DND-41 (cell line): ENCODE measurements around the gene RIOK2.
"Not testable (repeated sequence)": the region's sequence is repeated elsewhere in the genome, so short reads cannot be mapped to it uniquely, and the experiment has no call there.

ENCODE experiments used
- ATAC-seq: fragments of 200-7000 bp; cut with Tn5 transposase; 3 replicates; pipeline ENCODE4 v1.9.1; 2021; ENCODE audit warnings: low read depth; ENCODE audit not compliant: insufficient read depth
- DNase-seq: peaks from one replicate; pipeline ENCODE4 v3.0.0-alpha.2; 2020
- H2AFZ ChIP-seq: 2 replicates; pipeline ENCODE4 v1.6.0; 2012; ENCODE audit warnings: low read depth, low read length
- H3K27ac ChIP-seq: 2 replicates; pipeline ENCODE4 v1.5.1; 2012; ENCODE audit warnings: low read length, inconsistent platforms
- H3K27me3 ChIP-seq: fragments of 200-600 bp; sonication (generic); 2 replicates; pipeline ENCODE4 v1.6.0; 2012; ENCODE audit warnings: low read length, mild to moderate bottlenecking, inconsistent platforms; ENCODE audit not compliant: insufficient read depth, poor library complexity
- H3K36me3 ChIP-seq: 2 replicates; pipeline ENCODE4 v1.5.1; 2012; ENCODE audit warnings: low read length, inconsistent platforms; ENCODE audit not compliant: insufficient read depth
- H3K4me1 ChIP-seq: 2 replicates; pipeline ENCODE4 v1.5.1; 2012; ENCODE audit warnings: mild to moderate bottlenecking, low read length; ENCODE audit not compliant: insufficient read depth
- H3K4me2 ChIP-seq: 2 replicates; pipeline ENCODE4 v1.6.0; 2012; ENCODE audit warnings: mild to moderate bottlenecking, moderate library complexity, low read length, inconsistent platforms; ENCODE audit not compliant: insufficient read depth
- H3K4me3 ChIP-seq, 2 experiments: fragments of 200-600 bp in 1 of 2; shearing (Covaris generic) in 1 of 2; 2 replicates each; pipeline ENCODE4 v1.5.1; 2012 to 2016; ENCODE audit warnings: inconsistent platforms in 2 of 2, low read length in 2 of 2, mild to moderate bottlenecking in 2 of 2, low read depth in 1 of 2, moderate library complexity in 1 of 2
- H3K79me2 ChIP-seq: 2 replicates; pipeline ENCODE4 v1.6.0; 2012; ENCODE audit warnings: low read length, inconsistent platforms; ENCODE audit not compliant: insufficient read depth
- H3K9ac ChIP-seq: 2 replicates; pipeline ENCODE4 v1.6.0; 2012; ENCODE audit warnings: low read depth, mild to moderate bottlenecking, inconsistent platforms, low read length, moderate library complexity
- H3K9me3 ChIP-seq: 2 replicates; pipeline ENCODE4 v1.5.1; 2012; ENCODE audit warnings: low read length, moderate library complexity, mild to moderate bottlenecking, inconsistent platforms; ENCODE audit not compliant: insufficient read depth, severe bottlenecking
- H4K20me1 ChIP-seq: 2 replicates; pipeline ENCODE4 v1.6.0; 2012; ENCODE audit warnings: low read length; ENCODE audit not compliant: insufficient read depth
- EZH2 ChIP-seq: IDR thresholded peaks from 3 replicates; pipeline ENCODE4 v1.6.1; 2012; ENCODE audit warnings: borderline replicate concordance, low read depth, mild to moderate bottlenecking, moderate library complexity, low read length, inconsistent platforms; ENCODE audit not compliant: severe bottlenecking
- TF ChIP-seq, protein P1 (sequence below): IDR thresholded peaks from 2 replicates; pipeline ENCODE4 v1.5.1; 2012; ENCODE audit warnings: borderline replicate concordance, low read length, moderate library complexity, mild to moderate bottlenecking; ENCODE audit not compliant: poor library complexity, severe bottlenecking; ENCODE audit errors: extremely low read depth

RIOK2 gene

DNA sequence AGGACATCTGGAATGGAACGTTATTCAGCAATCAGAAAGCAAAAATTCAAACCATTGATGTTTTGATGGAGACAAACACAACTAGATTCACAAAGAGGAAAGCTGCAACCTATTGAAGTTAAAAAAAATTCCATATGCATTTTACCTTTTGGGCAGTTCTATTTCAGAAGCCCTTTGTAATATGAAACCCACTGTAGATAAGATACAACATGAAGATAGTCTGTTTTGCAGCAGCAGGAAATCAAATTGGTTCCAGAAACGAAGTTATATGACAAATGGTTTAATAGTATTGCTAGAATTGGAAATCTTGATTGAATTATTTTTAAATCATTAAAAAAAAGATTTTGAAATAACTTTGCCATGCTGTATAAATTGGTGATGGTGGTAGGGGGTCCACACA lies 41.5 kb downstream of the RIOK2 start:
- no peak overlapping the region for H3K27ac ChIP-seq
- H2AFZ ChIP-seq = no peak overlapping the region
- H3K27me3 ChIP-seq = no peaks in the 10 kb centered on the region
- H3K4me2 ChIP-seq = no peak overlapping the region
- ATAC-seq (no peak), DNase-seq (no peak)
- H3K4me1 ChIP-seq = 0 out of 2 replicates have a peak, but pooled peaks cover 3% of the 10 kb centered on the region
- no peaks in the 10 kb centered on the region for H3K79me2 ChIP-seq
- H3K9me3 ChIP-seq = no peaks in the 10 kb centered on the region
- no peaks in the 10 kb centered on the region for H3K36me3 ChIP-seq
- TF ChIP-seq, protein P1, sequence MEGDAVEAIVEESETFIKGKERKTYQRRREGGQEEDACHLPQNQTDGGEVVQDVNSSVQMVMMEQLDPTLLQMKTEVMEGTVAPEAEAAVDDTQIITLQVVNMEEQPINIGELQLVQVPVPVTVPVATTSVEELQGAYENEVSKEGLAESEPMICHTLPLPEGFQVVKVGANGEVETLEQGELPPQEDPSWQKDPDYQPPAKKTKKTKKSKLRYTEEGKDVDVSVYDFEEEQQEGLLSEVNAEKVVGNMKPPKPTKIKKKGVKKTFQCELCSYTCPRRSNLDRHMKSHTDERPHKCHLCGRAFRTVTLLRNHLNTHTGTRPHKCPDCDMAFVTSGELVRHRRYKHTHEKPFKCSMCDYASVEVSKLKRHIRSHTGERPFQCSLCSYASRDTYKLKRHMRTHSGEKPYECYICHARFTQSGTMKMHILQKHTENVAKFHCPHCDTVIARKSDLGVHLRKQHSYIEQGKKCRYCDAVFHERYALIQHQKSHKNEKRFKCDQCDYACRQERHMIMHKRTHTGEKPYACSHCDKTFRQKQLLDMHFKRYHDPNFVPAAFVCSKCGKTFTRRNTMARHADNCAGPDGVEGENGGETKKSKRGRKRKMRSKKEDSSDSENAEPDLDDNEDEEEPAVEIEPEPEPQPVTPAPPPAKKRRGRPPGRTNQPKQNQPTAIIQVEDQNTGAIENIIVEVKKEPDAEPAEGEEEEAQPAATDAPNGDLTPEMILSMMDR = no peak
- no peak for TF ChIP-seq EZH2
- no peak overlapping the region for H3K9ac ChIP-seq
- H3K4me3 ChIP-seq = no peak overlapping the region
- no peaks in the 10 kb centered on the region for H4K20me1 ChIP-seq

DNA sequence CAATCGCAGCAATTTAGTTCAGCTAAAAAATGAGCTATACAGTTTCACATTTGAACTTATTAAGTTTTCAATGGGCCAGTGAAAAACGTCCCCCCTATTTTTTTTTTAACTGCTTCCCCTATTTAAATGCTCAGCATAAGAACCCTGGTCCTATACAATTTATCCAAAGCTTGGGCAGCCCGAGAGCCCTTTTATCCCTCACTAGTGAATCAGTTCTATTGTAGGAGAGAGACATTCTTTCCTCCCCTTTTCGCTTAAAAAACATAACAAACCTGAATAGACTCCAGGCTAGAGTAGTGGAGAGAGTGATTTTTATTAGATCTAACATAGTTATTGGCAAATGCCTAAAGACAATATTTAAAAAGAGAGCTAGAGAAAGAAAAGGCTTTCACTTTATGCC lies 42.0 kb downstream of the RIOK2 start:
- Histone ChIP-seq H3K9ac (no peak overlapping the region), H3K27ac (no peak overlapping the region), H3K79me2 (no peaks in the 10 kb centered on the region), H3K4me3 (no peak overlapping the region), H3K27me3 (no peaks in the 10 kb centered on the region), H2AFZ (no peak overlapping the region), H4K20me1 (no peaks in the 10 kb centered on the region), H3K4me2 (no peak overlapping the region), H3K36me3 (no peaks in the 10 kb centered on the region), H3K9me3 (no peaks in the 10 kb centered on the region), H3K4me1 (0 out of 2 replicates have a peak, but pooled peaks cover 3% of the 10 kb centered on the region)
- no peak for DNase-seq
- no peak for ATAC-seq
- no peak for TF ChIP-seq EZH2
- TF ChIP-seq, protein P1 = no peak

GRCh38 chr5:97140250-97140649 lies 42.8 kb downstream of the RIOK2 start:
- H2AFZ ChIP-seq, H3K79me2 ChIP-seq, H3K27me3 ChIP-seq, H3K4me2 ChIP-seq, H3K36me3 ChIP-seq, H3K9me3 ChIP-seq, H4K20me1 ChIP-seq, H3K9ac ChIP-seq, DNase-seq, ATAC-seq, H3K4me3 ChIP-seq, H3K27ac ChIP-seq, H3K4me1 ChIP-seq: not testable (repeated sequence)

- Histone ChIP-seq H3K27ac (no peak overlapping the region), H3K4me3 (no peak overlapping the region), H3K27me3 (no peaks in the 10 kb centered on the region), H2AFZ (no peak overlapping the region), H3K9ac (no peak overlapping the region), H3K79me2 (no peaks in the 10 kb centered on the region), H3K4me2 (no peak overlapping the region), H3K36me3 (no peaks in the 10 kb centered on the region), H4K20me1 (no peaks in the 10 kb centered on the region), H3K4me1 (peaks cover 12% of the 10 kb centered on the region), H3K9me3 (no peaks in the 10 kb centered on the region)
- DNase-seq = no peak
- no peak for ATAC-seq
- TF ChIP-seq, protein P1 = no peak
- TF ChIP-seq EZH2 = no peak
Measured at GRCh38 chr5:97136475-97136874, 46.6 kb downstream of the RIOK2 start.
